ENCODE data around the gene PIGU.
"Not testable (repeated sequence)": the region's sequence is repeated elsewhere in the genome, so short reads cannot be mapped to it uniquely, and the experiment has no call there.

Gene PIGU

GRCh38 chr20:34661811-34662210, 15.1 kb downstream of the PIGU start:
- not testable (repeated sequence) for DNase-seq (ENCODE audit: low read depth)

- DNase-seq (ENCODE audit: low read depth) = not testable (repeated sequence)
Measured at GRCh38 chr20:34658654-34659053, 18.2 kb downstream of the PIGU start.

GRCh38 chr20:34654207-34654744, 22.6 kb downstream of the PIGU start:
- DNase-seq (ENCODE audit: low read depth) = no peak

GRCh38 chr20:34651200-34651599, 25.7 kb downstream of the PIGU start:
- no peak for DNase-seq (ENCODE audit: low read depth)

- no peak for DNase-seq (ENCODE audit: low read depth)
Measured at GRCh38 chr20:34647737-34648136, 29.2 kb downstream of the PIGU start.

GRCh38 chr20:34644951-34645350, 31.9 kb downstream of the PIGU start:
- DNase-seq (ENCODE audit: low read depth) = no peak

- no peak for DNase-seq (ENCODE audit: low read depth)
Measured at GRCh38 chr20:34644345-34644744, 32.5 kb downstream of the PIGU start.

- DNase-seq (ENCODE audit: low read depth) = no peak
Measured at GRCh38 chr20:34643928-34644327, 33.0 kb downstream of the PIGU start.

GRCh38 chr20:34642009-34642408, 34.9 kb downstream of the PIGU start:
- no peak for DNase-seq (ENCODE audit: low read depth)

- DNase-seq (ENCODE audit: low read depth) = no peak
Measured at GRCh38 chr20:34639755-34640222, 37.1 kb downstream of the PIGU start.

- DNase-seq (ENCODE audit: low read depth) = no peak
Measured at GRCh38 chr20:34638532-34638931, 38.4 kb downstream of the PIGU start.

- no peak for DNase-seq (ENCODE audit: low read depth)
Measured at GRCh38 chr20:34638039-34638292, 38.9 kb downstream of the PIGU start.

GRCh38 chr20:34637245-34638038, 39.5 kb downstream of the PIGU start:
- DNase-seq (ENCODE audit: low read depth) = no peak

GRCh38 chr20:34636648-34637047, 40.2 kb downstream of the PIGU start:
- no peak for DNase-seq (ENCODE audit: low read depth)

- DNase-seq (ENCODE audit: low read depth) = no peak
Measured at GRCh38 chr20:34634392-34634791, 42.5 kb downstream of the PIGU start.

- DNase-seq (ENCODE audit: low read depth) = no peak
Measured at GRCh38 chr20:34632870-34633452, 43.9 kb downstream of the PIGU start.

- DNase-seq (ENCODE audit: low read depth) = no peak
Measured at GRCh38 chr20:34629904-34630303, 47.0 kb downstream of the PIGU start.

GRCh38 chr20:34629342-34629741, 47.5 kb downstream of the PIGU start:
- DNase-seq (ENCODE audit: low read depth) = no peak

GRCh38 chr20:34628026-34628425, 48.9 kb downstream of the PIGU start:
- DNase-seq (ENCODE audit: low read depth) = no peak

GRCh38 chr20:34627458-34627857, 49.4 kb downstream of the PIGU start:
- no peak for DNase-seq (ENCODE audit: low read depth)

GRCh38 chr20:34626992-34627391, 49.9 kb downstream of the PIGU start:
- DNase-seq (ENCODE audit: low read depth) = no peak

- no peak for DNase-seq (ENCODE audit: low read depth)
Measured at GRCh38 chr20:34624629-34625028, 52.3 kb downstream of the PIGU start.

GRCh38 chr20:34622821-34623451, 54.0 kb downstream of the PIGU start:
- DNase-seq (ENCODE audit: low read depth) = no peak

All from activated T-helper 9 cell treated with anti-CD3 and anti-CD28 coated beads, Interleukin-2, amount 50 U/mL, for 16 hours (primary cell).